ENCODE data around the gene DCAF8.
"Not testable (repeated sequence)": the region's sequence is repeated elsewhere in the genome, so short reads cannot be mapped to it uniquely, and the experiment has no call there.

Gene DCAF8

DNA sequence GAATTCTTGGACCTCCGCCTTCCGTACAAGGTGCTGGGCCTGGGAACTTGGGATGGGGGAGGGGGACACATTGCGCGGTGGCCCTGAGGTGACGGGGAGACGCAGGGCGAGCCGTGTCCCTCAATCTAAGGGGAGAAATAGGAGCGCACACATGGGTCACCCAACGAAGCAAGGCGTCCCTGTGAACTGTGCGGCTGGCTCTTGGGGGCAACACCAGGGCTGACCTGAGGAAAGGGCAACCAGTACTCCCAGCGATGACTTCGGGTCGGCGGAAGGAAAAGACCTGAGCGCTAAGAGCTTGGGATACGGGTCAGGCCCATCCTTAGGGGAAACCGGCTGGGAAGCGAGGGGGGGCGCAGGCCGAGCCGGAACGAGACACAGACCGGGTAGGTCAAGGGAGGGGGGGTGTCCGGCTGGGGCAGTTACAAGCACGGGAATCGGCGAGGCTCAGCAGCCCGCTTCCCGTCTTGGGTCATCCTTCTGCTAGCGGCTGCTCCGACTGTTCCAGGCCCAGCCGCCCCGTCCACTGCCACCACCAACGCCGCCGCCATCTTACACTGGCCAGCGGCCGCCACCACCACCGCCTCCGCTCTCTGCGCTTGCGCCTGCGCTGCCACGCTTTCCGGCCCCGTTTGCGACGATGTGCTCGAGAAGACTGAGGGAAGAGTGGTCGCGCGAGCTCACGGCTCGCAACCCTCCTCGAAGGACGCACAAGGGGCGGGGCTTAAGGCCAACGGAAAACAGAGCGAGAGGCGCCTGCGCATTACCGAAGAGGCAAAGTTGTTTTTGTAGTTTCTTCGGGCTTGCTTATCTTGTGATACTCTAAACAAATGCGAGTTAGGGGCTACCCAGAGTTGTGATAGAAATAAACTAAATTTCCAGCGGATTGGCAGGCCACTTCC, at the start of gene DCAF8:
Gene DCAF8 (minus strand): TSS at position 657 of the 902 bp plus-strand sequence. CDS start 18,541 bp downstream, outside the sequence.
- in situ Hi-C loops (cut with MboI; ENCODE audit: low sequenced_read_pairs), result no loop called here

DNA sequence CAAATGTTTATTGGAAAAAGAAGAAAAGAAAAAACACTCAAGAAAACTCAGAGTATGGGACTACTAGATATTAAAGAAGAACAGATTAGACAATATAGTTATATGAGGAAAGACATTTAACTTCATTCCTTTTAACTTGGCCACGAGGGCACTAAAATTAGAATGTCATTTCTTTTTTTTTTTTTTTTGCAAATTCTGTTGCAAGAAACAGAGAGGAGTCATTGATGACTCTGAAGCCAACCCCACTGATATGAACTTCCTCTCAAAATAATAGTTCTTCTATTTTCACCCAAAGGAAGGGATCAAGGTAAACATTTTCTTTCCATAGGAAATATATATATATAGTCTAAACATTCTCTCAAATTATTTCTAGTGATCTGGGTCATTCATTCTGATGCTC, 47.2 kb upstream of the DCAF8 start:
- in situ Hi-C loops (cut with MboI; ENCODE audit: low sequenced_read_pairs), result no loop called here

DNA sequence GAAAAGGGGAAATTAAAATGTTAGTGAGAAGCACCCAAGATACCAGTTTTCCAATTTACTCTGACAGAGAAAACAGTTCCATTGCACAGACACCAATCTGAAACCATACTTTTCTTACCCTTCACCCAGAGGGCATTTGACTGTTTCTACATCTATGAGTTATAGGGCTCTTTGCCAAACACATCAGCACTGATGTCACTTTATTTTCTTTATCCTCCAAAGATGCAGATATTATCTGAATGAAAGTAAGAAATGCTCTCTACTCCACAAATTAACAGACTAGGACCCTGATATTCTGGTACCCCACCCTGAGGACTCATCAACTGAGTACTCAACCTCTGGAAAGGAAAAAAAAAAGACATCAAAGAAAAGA, 46.8 kb upstream of the DCAF8 start:
- in situ Hi-C loops (cut with MboI; ENCODE audit: low sequenced_read_pairs), result no loop called here

DNA sequence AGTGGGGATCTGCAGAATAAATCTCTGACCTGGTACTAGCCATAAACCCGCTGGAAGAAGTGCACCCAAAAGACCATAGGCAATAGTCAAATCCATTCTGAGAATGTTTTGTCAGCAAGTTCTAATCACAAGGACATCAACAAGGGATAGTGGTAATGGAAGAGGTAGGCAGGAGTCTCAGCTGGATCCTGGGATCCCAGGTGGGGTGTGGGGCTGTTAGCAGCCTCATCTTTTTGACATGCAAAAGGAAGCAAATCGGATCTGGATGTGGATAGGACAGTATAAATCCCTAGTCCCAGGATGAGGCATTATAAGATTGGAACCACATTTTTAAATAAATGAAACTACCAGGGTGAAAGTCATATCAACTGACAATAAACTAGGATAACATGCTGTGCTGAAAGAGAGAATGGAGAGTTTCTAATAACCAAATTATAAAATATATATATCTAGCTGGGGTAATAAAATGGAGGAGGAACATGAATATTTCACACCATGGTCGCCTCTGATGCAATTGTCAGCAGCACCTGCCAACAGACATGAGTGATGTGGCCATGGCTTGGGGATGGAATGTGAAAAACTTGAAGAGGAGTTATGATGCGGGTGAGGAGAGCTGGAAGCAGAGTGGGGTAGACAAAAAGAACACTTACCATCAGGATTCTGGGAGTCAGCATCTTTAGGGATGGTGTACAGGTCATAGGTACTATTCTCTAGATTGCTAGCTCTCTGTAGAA, 46.3 kb upstream of the DCAF8 start:
- in situ Hi-C loops (cut with MboI; ENCODE audit: low sequenced_read_pairs), result no loop called here

DNA sequence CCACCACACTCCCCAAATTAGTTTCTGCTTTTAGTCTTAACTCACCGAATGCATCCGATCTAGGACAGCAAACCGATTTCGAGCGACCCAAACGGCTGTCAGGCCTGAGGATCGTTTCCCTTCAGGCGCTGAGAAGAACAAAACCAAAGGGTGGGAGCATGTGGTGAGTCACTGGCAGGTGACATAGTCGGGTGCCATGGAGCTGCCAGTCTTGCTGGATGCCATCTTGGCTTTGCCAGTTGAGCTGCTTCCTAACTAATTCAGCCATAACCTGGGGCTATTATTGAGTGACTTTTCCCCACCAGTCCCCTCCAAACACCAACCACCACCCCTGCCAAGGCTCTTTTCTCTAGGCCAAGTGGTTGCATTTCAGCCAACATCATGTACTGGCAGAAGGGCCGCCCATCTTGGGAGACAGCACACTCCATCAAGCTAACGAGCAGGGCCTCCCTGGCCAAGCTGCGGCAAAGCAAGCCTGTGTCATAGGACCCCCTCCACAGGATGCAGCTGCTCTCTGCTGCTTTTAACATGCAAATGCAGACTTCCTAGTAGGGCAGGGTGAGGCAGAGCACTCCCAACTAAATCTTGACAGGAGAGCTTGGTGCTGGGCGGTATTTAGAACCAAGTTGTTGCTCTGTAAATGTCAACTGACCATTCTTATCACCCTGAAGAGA, 44.9 kb upstream of the DCAF8 start:
- in situ Hi-C loops (cut with MboI; ENCODE audit: low sequenced_read_pairs), result no loop called here

DNA sequence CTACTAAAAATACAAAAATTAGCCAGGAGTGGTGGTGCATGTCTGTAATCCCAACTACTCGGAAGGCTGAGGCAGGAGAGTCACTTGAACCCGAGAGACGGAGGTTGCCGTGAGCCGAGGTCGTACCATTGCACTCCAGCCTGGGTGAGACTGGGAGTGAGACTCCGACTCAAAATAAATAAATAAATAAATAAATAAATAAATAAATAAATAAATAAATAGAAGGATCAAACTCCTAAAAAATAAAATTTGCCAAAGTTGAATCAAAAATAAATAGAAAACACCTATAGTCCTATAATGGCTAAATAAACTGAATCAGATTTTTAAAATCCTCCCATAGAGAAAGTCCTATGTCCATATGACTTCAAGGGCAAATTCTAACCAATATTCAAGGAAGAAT, 37.8 kb upstream of the DCAF8 start:
- in situ Hi-C loops (cut with MboI; ENCODE audit: low sequenced_read_pairs), result no loop called here

DNA sequence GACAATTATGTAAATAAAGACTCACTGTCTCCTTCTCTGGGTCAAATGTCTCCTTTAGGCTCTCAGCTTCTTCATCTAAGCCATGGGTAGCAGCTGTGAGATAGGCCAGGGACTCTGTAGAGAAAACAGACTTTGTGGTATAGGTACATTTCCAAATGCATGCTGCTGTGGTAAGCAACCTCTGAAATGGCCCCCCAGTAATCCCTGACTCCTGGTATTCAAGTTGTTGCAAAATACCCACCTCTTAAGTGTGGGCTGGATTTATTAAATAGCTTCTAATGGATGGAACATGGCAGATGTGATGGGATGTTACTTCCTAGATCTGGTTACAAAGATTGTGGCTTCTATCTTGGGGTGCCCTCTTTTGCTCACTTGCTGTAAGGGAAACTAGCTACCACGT, 33.7 kb upstream of the DCAF8 start:
- in situ Hi-C loops (cut with MboI; ENCODE audit: low sequenced_read_pairs), result no loop called here

DNA sequence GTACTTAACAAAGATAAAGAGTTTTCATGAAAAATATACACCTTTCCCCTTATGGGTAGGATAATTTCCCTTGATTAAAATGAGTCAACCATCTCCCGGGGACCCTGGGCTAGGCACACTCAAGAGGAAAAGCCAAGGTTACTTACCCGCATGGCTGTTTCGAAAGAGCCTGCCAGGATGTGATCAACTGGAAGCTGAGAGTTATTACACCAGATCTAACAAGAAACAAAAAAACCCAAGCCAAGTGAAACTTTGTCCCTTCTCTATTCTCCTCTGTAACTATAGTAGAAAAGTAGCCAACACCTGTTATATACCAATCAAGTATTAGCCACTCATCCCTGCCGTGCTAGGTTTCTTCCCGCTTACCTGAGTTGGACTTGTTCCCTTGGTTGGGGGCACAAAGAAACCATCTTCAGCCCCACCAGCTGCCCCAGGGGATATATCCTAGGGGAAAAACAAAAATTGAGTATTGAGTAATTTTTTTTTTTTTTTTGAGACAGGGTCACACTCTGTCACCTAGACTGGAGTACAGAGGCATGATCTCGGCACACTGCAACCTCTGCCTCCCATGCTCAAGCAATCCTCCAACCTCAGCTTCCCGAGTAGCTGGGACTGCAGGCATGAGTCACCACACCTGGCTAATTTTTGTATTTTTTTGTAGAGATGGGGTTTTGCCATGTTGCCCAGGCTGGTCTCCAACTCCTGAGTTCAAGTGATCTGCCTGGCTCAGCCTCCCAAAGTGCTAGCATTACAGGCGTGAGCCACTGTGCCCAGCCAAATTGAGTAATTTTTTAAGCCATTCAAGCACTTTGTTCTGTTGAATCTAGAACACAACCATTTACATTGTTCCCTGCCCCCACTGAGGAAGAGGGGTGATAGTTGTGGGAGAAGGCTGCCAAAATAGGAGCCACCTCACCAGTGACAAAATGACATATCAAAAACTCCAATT, 30.9 kb upstream of the DCAF8 start:
- in situ Hi-C loops (cut with MboI; ENCODE audit: low sequenced_read_pairs), result no loop called here

DNA sequence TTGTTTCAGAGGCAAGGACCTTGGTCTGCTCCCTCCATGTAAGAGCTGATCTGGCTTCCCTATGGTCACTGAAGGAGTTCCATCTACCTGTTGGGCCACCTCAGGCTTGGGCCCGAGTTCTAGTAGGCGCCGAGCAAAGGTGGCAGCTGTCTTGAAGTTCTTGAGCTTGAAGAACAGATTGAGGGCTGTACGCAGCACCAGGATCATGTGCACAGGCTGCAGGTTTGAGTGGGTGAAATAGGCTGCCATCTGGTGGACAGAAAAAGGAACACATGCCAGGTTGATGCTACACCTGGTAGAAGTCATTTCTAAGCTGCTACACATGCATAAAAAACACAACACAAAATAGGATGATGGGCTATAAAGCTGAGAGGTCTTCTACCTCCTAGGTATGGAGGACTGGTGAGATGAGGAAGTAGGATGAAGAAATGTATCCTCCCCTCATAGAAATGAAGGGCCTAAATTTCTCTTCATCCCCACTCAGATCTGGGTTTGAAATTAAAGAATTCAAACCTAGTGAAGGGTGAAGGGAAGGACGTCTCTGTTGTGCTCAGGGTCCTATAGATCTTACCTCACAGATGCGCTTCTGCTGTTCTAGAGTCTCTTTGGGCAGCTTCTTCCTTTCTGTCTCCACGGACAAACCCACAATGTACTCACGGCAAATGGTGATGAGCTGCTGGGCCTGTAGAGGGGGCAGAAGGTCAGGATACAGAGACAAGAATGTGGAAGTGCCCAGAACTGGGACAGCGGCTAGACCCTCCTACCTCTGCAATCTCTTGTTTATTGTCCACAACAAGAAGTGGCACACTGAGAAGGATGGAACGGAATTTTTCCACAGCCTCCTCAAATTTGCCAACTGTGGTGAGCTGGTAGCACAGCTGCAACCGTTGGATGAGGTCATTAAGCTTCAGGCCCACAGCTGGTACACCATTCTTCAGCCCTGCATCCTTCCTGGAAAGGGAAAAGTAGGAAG, 29.2 kb upstream of the DCAF8 start:
- in situ Hi-C loops (cut with MboI; ENCODE audit: low sequenced_read_pairs), result no loop called here

DNA sequence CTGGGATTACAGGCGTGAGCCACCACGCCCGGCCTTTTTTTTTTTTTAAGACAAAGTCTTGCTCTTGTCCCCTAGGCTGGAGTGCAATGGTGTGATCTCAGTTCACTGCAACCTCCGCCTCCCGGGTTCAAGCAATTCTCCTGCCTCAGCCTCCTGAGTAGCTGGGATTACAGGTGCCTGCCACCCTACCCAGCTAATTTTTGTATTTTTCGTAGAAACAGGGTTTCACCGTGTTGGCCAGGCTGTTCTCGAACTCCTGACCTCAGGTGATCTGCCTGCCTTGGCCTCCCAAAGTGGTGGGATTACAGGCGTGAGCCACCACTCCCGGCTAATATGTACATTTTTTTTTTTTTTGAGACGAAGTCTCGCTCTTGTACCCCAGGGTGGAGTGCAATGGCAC, 25.4 kb upstream of the DCAF8 start:
- in situ Hi-C loops (cut with MboI; ENCODE audit: low sequenced_read_pairs), result not testable (repeated sequence)

DNA sequence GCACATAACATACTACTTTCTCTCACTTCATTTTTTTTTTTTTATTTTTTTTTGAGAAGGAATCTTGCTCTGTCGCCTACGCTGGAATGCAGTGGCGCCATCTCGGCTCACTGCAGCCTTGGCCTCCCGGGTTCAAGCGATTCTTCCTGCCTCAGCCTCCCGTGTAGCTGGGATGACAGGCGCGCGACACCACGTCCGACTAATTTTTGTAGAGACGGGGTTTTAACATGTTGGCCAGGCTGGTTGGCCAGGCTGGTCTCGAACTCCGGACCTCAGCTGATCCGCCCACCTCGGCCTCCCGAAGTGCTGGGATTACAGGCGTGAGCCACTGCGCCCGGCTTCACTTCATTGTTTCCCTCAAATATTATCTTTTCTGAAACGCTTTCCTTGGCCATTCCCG, 23.2 kb upstream of the DCAF8 start:
- in situ Hi-C loops (cut with MboI; ENCODE audit: low sequenced_read_pairs), result no loop called here

DNA sequence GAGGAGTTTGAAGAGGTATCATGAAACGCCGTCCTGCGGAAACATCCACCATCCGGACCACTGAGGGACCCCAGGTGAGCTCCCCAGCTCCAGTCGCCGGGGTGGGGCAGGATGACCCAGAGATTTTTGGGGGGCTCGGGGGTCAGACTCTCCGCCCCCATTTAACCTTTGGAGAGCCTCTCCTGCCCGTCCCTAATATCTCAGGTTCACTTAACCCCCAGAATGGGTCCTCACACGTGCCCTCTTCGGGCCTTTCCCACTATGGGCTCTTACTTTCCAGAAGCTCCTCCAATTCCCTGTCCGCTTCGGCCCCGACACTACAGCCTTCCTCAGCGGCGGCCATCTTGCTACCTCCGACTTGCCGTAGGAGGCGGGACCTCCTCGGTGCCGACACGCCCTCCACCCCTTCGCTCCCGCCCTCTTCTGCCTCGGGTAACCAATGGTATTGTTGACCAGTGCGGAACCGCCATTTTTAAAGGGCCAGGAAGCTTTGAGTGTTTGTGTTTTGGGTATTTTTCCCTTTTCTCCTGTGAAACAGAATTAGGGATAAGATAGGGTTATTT, 22.5 kb upstream of the DCAF8 start, which contains the start of gene PEX19:
Gene PEX19 (minus strand): TSS at position 352 of the 563 bp plus-strand sequence. CDS start 9 bp downstream, at position 343.
- in situ Hi-C loops (cut with MboI; ENCODE audit: low sequenced_read_pairs), result no loop called here

DNA sequence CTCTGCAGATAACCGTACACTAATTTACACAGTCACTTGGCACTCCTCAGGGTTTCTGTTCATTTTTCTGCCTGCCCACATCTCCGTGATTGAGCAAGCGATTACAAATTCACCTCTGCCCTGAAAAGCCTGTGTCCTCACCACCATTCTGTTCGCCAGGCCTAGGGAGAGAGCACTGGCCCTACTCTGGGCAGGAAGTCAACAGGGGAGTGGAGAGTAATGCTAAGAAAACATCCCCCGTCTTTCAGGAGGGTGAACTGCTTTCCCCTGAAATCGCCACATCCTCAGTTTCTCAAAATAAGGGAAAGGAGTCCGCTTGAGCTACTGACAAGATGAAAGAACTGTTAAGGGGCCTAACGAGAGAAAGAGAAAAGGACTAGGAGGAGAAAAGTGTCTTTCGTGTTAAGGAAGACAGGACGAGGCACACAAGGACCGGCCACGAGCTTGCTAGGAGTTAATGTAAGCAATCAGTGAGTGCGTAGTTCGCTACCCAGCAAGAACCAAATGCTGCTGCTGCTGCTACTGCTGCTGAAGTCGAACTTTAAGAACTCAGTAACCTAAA, 22.0 kb upstream of the DCAF8 start:
- in situ Hi-C loops (cut with MboI; ENCODE audit: low sequenced_read_pairs), result no loop called here

DNA sequence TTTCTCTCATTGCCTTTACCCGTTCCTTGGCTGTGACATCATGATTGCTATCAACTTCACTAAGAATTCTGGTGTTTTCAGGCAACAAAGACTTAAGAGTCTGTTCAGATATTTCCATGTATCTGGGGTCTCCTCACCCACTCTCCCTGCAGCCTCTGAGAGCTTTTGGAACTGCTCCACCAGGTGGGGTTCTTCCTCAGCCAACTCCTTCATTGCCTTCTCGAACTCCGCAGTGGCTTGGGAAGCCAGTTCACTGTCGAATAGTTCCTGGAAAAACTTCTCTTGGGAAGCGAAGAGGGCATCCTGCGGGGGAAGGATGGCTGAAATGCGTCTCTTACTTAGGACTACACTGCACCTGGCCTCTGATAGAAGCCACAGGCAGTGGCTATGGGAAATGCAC, 20.5 kb upstream of the DCAF8 start:
- in situ Hi-C loops (cut with MboI; ENCODE audit: low sequenced_read_pairs), result no loop called here

DNA sequence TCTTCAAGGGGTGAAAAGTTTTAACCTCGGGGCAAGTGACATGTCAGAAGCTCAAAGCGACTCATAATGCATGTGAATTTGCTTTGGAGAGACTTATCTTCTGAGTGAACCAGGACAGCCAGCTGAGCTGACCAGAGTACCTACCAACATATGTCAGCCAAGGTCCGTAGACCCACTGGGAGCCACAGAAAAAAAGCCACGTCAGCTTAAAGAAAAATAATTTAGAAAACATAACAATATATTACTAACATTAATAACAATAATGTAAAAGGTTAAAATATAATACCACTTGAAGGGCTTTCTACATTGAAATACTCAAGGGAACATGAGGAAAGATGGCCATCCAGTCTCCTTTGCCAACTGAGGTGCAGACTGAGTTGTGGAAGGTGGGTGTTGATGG, 15.6 kb upstream of the DCAF8 start:
- in situ Hi-C loops (cut with MboI; ENCODE audit: low sequenced_read_pairs), result no loop called here

DNA sequence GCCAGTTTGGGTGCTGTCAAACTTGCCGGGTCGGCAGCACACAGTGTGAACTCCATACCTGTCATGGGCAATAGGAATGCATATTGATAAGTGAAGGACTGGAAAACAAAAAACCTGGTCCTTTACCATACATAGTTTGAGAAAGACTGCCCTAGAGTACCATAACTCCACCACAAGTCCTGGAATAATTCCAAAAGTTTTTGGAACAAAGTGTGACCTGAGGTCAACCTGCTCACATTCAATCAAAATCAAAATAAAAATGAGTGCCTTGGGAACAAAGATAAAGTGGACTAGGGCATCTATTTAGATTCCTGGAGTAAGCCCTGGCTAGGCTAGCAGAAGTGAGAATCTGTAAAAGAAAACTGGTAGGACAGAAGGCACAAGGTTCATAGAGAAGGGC, 15.0 kb upstream of the DCAF8 start:
- in situ Hi-C loops (cut with MboI; ENCODE audit: low sequenced_read_pairs), result no loop called here

DNA sequence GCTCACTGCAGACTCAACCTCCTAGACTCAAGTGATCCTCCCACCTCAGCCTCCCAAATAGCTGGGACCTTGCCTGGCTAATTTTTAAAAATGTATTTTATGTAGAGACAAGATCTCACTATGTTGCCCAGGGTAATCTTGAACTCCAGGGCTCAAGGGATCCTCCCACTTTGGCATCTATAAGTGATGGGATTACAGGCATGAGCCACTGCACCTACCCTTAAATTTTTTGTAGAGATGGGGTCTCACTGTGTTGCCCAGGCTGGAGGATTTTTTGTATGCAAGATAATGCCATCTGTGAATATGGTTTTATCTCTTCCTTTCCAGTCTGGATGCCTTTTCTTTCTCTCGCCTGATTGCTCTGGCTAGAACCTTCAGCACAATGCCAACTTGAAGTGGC, 8.7 kb upstream of the DCAF8 start:
- in situ Hi-C loops (cut with MboI; ENCODE audit: low sequenced_read_pairs), result no loop called here

DNA sequence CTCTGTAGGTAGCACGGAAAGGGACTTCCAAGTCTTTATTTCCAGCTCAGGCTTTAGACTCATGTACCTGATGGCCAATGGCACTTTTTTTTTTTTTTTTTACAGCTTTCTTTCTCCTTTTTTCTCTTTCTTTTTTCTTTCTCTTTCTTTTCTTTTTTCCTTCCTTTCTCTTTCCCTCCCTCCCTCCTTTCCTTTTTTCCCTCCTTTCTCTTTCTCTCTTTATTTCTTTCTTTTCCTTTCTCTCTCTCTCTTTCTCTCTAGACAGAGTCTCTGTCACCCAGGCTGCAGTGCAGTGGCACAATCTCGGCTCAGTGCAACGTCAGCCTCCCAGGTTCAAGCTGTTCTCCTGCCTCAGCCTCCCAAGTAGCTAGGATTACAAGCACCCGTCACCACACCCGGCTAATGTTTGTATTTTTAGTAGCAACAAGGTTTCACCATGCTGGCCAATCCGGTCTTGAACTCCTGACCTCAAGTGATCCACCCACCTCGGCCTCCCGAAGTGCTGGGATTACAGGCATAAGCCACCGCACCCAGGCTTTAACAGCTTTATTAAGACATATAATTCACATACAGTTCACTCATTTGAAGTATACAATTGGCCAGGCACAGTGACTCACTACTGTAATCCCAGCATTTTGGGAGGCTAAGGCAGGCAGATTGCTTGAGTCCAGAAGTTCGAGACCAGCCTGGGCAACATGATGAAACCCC, 5.1 kb upstream of the DCAF8 start:
- in situ Hi-C loops (cut with MboI; ENCODE audit: low sequenced_read_pairs), result no loop called here

All from HL-60/S4 treated with retinoic acid at 250 ng/mL for 4 days and 3 days (cell line).